Breast epithelium (tissue), 4 donors: ENCODE data around the gene CMTM4. TPM values are rescaled to one million over a fixed set of nuclear protein-coding genes. Genes with fewer than 3 reads are reported as not detected.
"Not testable (repeated sequence)": the region's sequence is repeated elsewhere in the genome, so short reads cannot be mapped to it uniquely, and the experiment has no call there.

Source experiments
- DNase-seq, 2 donors: peaks; one replicate each; pipeline ENCODE4 v3.0.0-alpha.2; 2019; ENCODE audit warnings: low spot score in 2 of 2
- H3K27ac ChIP-seq, 2 donors: fragments of 200-600 bp; sonication (generic) in 1 of 2; one replicate each; pipeline ENCODE4 v1.5.1; 2016 to 2019; ENCODE audit warnings: mild to moderate bottlenecking in 1 of 2
- H3K27me3 ChIP-seq, 2 donors: fragments of 200-600 bp; sonication (generic) in 1 of 2; one replicate each; pipeline versions ENCODE4 v1.5.1 to v1.6.0; 2017 to 2019; ENCODE audit warnings: control low read depth in 1 of 2, mild to moderate bottlenecking in 1 of 2
- H3K36me3 ChIP-seq: fragments of 200-600 bp; one replicate; pipeline ENCODE4 v1.5.1; 2019
- H3K4me1 ChIP-seq, 2 donors: fragments of 200-600 bp; sonication (generic); one replicate each; pipeline ENCODE4 v1.5.1; 2016 to 2019; ENCODE audit warnings: control low read depth in 1 of 2
- H3K4me3 ChIP-seq, 3 donors: fragments of 200-600 bp; sonication (generic); 1 replicate in 2 of 3; 2 replicates in 1 of 3; pipeline ENCODE4 v1.5.1; 2016 to 2019; ENCODE audit warnings: mild to moderate bottlenecking in 3 of 3, moderate library complexity in 2 of 3
- H3K9me3 ChIP-seq, 2 donors: fragments of 200-600 bp; sonication (generic) in 1 of 2; one replicate each; pipeline ENCODE4 v1.5.1; 2016 to 2019; ENCODE audit warnings: control low read depth in 1 of 2
- CTCF ChIP-seq, 3 donors: fragments of 450-650 bp; IDR thresholded peaks; one replicate each; pipeline ENCODE4 v1.5.1; 2016 to 2017; ENCODE audit warnings: antibody characterized with exemption in 3 of 3, mild to moderate bottlenecking in 3 of 3, moderate library complexity in 3 of 3
- POLR2A ChIP-seq: fragments of 450-650 bp; IDR thresholded peaks from one replicate; pipeline ENCODE4 v1.6.1; 2016; ENCODE audit warnings: antibody characterized with exemption, mild to moderate bottlenecking, moderate library complexity
- POLR2AphosphoS5 ChIP-seq, 3 donors: sonication (generic); formaldehyde crosslinking; IDR thresholded peaks; one replicate each; pipeline ENCODE4 v1.6.1; 2017; ENCODE audit warnings: antibody characterized with exemption in 3 of 3
- intact Hi-C: fragments of 100-400 bp; cut with DNase I; formaldehyde crosslinking; loops from one replicate; pipeline ENCODE4 v1.15.1; 2023; ENCODE audit warnings: low total_unique reads
- total RNA-seq, 3 donors: library from RNA; depleted of rRNA; stranded (reverse); fragments of >200 nt; gene quantifications; one replicate each; pipeline ENCODE4 v1.1.0, GENCODE V29; 2016

The CMTM4 gene
- total RNA-seq, 3 donors from 2014 or later, result 12.5 to 35.4 (median 33.7) TPM

GRCh38 chr16:66635406-66635805 is 61.1 kb downstream of the CMTM4 start:
- Histone ChIP-seq H3K9me3 (no peaks in the 10 kb centered on the region), H3K36me3 (no peaks in the 10 kb centered on the region), H3K4me3 (no peak overlapping the region), H3K4me1 (no peaks in the 10 kb centered on the region), H3K27ac (no peak overlapping the region), H3K27me3 (no peaks in the 10 kb centered on the region)
- TF ChIP-seq POLR2AphosphoS5 (IDR thresholded peaks at IDR 0.05) (no peak), POLR2A (no peak), CTCF (IDR thresholded peaks at IDR 0.05) (no peak)
- intact Hi-C loops, result no loop called here
- DNase-seq, result no peak

- no peaks in the 10 kb centered on the region for H3K27me3 ChIP-seq
- no peaks in the 10 kb centered on the region for H3K9me3 ChIP-seq
- H3K36me3 ChIP-seq, result no peaks in the 10 kb centered on the region
- TF ChIP-seq POLR2A (no peak), CTCF (IDR thresholded peaks at IDR 0.05) (no peak), POLR2AphosphoS5 (IDR thresholded peaks at IDR 0.05) (no peak)
- intact Hi-C loops, result no loop called here
- no peak for DNase-seq
- no peak overlapping the region for H3K27ac ChIP-seq
- no peaks in the 10 kb centered on the region for H3K4me1 ChIP-seq
- no peak overlapping the region for H3K4me3 ChIP-seq
These were observed 61.9 kb downstream of the CMTM4 start for GRCh38 chr16:66634527-66635196.

- H3K27ac ChIP-seq, H3K27me3 ChIP-seq: not testable (repeated sequence)
These were observed 65.0 kb downstream of the CMTM4 start for GRCh38 chr16:66631558-66631957.

GRCh38 chr16:66630561-66631260 is 65.8 kb downstream of the CMTM4 start:
- H3K9me3 ChIP-seq, H3K27ac ChIP-seq, H3K27me3 ChIP-seq, H3K4me1 ChIP-seq, H3K4me3 ChIP-seq, DNase-seq, H3K36me3 ChIP-seq, intact Hi-C loops: not testable (repeated sequence)

More at GRCh38 chr16:66631558-66631957, 65.0 kb downstream of the CMTM4 start:
- H3K4me1 ChIP-seq, intact Hi-C loops, DNase-seq, H3K4me3 ChIP-seq, H3K9me3 ChIP-seq, H3K36me3 ChIP-seq: not testable (repeated sequence)

GRCh38 chr16:66629856-66630255 is 66.7 kb downstream of the CMTM4 start:
- H3K4me3 ChIP-seq, result no peak overlapping the region
- no peaks in the 10 kb centered on the region for H3K36me3 ChIP-seq
- DNase-seq, result no peak
- TF ChIP-seq POLR2A (no peak), CTCF (IDR thresholded peaks at IDR 0.05) (no peak), POLR2AphosphoS5 (IDR thresholded peaks at IDR 0.05) (no peak)
- no peaks in the 10 kb centered on the region for H3K4me1 ChIP-seq
- intact Hi-C loops, result no loop called here
- no peaks in the 10 kb centered on the region for H3K9me3 ChIP-seq
- H3K27ac ChIP-seq, result no peak overlapping the region
- no peaks in the 10 kb centered on the region for H3K27me3 ChIP-seq

- H3K4me3 ChIP-seq, H3K27ac ChIP-seq, intact Hi-C loops, H3K4me1 ChIP-seq, H3K9me3 ChIP-seq, DNase-seq, H3K36me3 ChIP-seq, H3K27me3 ChIP-seq: not testable (repeated sequence)
These were observed 68.7 kb downstream of the CMTM4 start for GRCh38 chr16:66627611-66628378.
